ENCODE results near the gene POLR3E. TPM values are rescaled to one million over a fixed set of nuclear protein-coding genes. Genes with fewer than 3 reads are reported as not detected.
"Not testable (repeated sequence)": the region's sequence is repeated elsewhere in the genome, so short reads cannot be mapped to it uniquely, and the experiment has no call there.

Gene POLR3E
- total RNA-seq, 1 donor from 2014 or later, result 43.7 TPM

- no peak for DNase-seq (ENCODE audit: low spot score)
Observed at GRCh38 chr16:22291860-22292318, 5.3 kb upstream of the POLR3E start.

- DNase-seq (ENCODE audit: low spot score), result no peak
Observed at GRCh38 chr16:22292320-22292719, 4.9 kb upstream of the POLR3E start.

- no peak for DNase-seq (ENCODE audit: low spot score)
Observed at GRCh38 chr16:22293137-22294106, 3.8 kb upstream of the POLR3E start.

GRCh38 chr16:22296225-22297113 lies 740 bp upstream of the POLR3E start:
- DNase-seq (ENCODE audit: low spot score), result no peak

- peak; percentile 57 for DNase-seq (ENCODE audit: low spot score)
Observed at GRCh38 chr16:22297871-22298733, 893 bp downstream of the POLR3E start.

GRCh38 chr16:22299036-22299435 lies 1.8 kb downstream of the POLR3E start:
- DNase-seq (ENCODE audit: low spot score), result no peak

GRCh38 chr16:22300427-22301071 lies 3.3 kb downstream of the POLR3E start:
- peak; percentile 55 for DNase-seq (ENCODE audit: low spot score)

GRCh38 chr16:22301423-22301822 lies 4.2 kb downstream of the POLR3E start:
- DNase-seq (ENCODE audit: low spot score), result not testable (repeated sequence)

- no peak for DNase-seq (ENCODE audit: low spot score)
Observed at GRCh38 chr16:22302776-22303363, 5.7 kb downstream of the POLR3E start.

- DNase-seq (ENCODE audit: low spot score), result no peak
Observed at GRCh38 chr16:22304411-22304810, 7.2 kb downstream of the POLR3E start.

- no peak for DNase-seq (ENCODE audit: low spot score)
Observed at GRCh38 chr16:22306788-22307187, 9.6 kb downstream of the POLR3E start.

- no peak for DNase-seq (ENCODE audit: low spot score)
Observed at GRCh38 chr16:22307838-22308237, 10.6 kb downstream of the POLR3E start.

GRCh38 chr16:22308824-22309520 lies 11.8 kb downstream of the POLR3E start:
- no peak for DNase-seq (ENCODE audit: low spot score)

- DNase-seq (ENCODE audit: low spot score), result no peak
Observed at GRCh38 chr16:22311520-22311919, 14.3 kb downstream of the POLR3E start.

- no peak for DNase-seq (ENCODE audit: low spot score)
Observed at GRCh38 chr16:22312897-22313781, 15.9 kb downstream of the POLR3E start.

GRCh38 chr16:22313876-22314470 lies 16.8 kb downstream of the POLR3E start:
- no peak for DNase-seq (ENCODE audit: low spot score)

- DNase-seq (ENCODE audit: low spot score), result no peak
Observed at GRCh38 chr16:22314661-22315626, 17.7 kb downstream of the POLR3E start.
